GM19193 (cell line): ENCODE measurements around the gene RHCE.
A peak's percentile ranks its signal among the peaks of the same experiment; 100 is the strongest.

Source experiments
- POLR2A ChIP-seq: IDR thresholded peaks from 4 replicates; pipeline ENCODE4 v1.6.1; 2011; ENCODE audit not compliant: insufficient read depth, insufficient read length; ENCODE audit errors: extremely low read depth

RHCE gene

DNA sequence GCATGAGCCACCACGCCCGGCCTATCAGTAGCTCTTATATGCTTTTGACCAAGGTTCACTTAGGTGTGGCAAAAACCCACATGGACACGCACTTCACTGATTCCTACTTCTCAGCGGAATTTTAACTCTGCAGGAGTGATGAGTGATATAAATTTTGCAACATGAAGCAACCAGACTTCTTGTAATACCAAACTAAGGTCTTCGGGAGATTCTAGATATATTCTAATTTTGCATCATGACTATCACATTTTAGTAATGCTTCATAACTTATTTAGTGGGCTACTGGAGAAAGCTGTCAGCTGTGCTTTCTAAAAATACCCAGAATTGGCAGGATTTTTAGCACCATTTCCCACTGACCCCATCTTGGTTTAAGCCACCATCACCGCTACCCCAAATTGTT, 27.8 kb downstream of the RHCE start:
- no peak for TF ChIP-seq POLR2A

DNA sequence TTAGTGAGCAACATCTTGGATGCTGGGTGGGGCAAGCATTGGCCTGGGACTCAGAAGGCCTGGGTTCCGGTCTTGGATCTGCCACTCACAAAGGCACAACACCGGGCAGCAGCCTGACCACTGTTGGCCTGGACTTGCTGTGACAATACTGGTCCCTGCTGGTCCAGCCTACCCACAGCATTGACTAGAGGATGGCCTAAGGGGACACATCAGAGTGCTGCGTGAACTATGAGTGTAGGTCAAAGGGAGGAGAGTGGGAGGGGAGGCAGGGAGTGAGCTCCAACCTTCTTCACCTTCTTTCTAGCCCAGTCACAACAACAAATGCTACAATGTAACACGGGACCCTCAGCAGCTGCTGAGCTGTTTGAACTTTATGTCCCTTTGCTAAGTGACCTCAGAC, 51.4 kb downstream of the RHCE start:
- no peak for TF ChIP-seq POLR2A

DNA sequence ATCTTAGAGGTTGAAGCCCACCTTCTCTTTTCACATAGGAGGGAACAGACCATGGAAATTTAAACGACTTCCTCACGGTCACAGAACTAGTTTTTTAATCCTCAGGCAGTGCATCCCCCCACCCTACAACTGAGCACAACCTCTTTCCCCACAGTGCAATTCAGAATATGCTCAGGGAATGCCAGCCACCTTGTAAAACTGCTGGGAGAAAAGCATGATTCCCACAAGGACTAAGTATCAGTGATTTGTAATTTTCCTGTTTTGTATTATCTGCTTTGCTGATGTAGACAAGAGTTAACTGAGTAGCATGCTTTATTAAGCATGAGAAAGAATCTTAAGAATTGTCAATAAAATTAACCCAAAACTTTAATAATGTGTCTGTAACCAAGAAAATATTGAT, 58.7 kb downstream of the RHCE start:
- no peak for TF ChIP-seq POLR2A

DNA sequence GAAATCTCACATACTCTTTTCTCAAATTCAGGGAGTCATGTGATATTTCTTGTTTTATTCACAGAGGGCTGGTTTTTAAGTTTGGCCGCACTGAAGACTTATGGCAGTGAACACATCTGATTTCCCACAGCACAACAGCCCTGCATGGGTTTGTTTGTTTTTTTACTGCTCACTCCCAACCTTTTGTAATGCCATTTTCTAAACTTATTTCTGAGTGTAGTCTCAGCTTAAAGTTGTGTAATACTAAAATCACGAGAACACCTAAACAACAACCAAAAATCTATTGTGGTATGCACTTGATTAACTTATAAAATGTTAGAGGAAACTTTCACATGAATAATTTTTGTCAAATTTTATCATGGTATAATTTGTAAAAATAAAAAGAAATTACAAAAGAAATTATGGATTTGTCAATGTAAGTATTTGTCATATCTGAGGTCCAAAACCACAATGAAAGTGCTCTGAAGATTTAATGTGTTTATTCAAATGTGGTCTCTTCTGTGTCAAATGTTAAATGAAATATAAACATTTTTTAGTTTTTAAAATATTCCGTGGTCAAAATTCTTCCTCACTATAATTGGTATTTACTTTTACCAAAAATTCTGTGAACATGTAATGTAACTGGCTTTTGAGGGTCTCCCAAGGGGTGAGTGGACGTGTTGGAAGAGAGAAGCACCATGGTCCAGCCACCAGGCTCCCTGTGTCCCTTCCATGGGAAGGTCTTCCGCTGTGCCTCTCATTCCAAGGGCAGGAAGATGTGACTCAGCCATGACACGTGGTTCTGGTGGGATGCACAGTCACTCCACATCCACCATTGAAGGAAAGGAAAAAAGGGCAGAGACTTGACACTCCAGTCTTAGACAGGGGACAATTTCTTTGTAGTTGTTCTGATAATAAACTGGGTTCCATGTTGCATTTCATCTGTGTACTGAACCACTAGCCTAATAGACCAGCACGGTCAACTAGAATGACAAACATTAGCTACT, 59.7 kb downstream of the RHCE start:
- TF ChIP-seq POLR2A = no peak

DNA sequence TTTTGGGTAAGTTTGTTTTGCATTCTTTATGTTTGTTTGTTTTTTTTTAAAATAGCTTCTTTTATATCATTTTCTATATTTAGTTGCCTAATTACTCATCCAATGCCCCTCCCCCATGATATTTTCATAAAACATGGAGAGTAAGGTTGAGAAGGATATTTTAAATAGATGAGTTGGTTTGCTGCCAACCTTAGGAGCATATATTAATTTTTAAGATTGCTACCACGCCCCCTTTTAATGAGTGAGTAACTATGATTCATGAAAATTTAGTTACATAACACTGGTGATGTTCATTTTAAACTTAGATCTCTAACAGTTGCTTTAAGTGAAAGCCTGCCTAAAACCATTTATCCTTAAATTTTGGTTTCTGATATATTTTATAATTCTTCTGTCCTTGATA, 63.8 kb downstream of the RHCE start:
- TF ChIP-seq POLR2A = no peak

DNA sequence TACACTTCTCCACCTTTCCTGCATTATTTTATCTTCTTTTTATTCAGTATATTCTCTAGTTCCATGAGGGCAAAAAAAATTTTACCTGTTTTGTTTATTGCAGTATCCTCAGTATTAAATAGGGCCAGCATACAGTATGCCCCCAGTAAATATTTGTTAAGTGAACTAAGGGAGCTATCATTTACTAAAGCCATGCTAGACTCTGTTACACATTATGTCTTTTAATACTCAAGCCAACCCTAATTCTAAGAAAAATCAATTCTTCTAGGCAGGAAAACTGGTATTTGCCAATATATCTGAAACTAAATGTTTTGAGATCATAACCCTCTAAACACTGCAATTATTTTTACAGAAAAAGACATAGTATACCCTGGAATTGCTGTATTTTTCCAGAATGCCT, 64.2 kb downstream of the RHCE start:
- TF ChIP-seq POLR2A = no peak

DNA sequence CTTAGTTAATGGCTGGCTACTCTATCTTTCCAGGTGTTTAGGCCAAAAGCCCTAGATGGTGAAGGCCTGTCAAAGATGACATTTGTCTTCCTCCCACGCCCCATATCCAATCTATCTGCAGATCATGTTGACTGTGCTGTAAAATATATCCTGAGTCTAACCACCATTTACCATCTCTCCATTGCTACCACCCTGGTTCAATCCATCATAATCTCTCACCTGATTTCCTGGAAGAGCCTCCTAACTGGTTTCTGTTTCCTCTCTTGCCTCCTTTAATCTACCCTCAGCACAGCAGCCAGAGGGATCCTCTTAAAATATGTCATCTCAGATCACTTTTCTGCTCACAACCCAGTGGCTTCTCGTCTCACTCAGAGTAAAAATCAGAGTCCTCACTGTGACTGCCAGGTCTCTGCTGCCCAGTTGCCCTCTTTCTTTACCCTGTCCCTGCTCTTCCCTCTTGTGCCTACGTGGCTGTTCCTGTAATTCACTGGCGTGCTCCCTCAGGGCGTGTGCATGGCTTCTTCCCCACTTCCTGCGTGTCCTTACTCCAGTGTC, 64.7 kb downstream of the RHCE start:
- TF ChIP-seq POLR2A = no peak

DNA sequence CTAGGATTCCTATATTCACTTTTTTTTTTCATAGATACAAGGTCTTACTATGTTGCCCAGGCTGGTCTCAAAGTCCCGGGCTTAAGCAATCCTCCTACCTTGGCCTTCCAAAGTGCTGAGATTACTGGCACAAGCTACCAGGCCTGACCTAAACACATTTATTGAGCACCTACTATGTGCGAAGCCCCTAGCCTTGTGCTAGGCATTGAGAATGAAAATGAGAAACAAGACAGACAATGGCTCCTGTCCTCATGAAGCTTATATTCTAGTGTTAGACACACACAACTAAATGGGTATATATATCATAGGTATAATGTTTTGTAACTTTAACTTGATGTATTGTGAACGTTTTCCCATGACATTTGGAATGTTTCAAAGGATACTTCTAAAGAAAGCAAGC, 71.0 kb downstream of the RHCE start:
- no peak for TF ChIP-seq POLR2A

DNA sequence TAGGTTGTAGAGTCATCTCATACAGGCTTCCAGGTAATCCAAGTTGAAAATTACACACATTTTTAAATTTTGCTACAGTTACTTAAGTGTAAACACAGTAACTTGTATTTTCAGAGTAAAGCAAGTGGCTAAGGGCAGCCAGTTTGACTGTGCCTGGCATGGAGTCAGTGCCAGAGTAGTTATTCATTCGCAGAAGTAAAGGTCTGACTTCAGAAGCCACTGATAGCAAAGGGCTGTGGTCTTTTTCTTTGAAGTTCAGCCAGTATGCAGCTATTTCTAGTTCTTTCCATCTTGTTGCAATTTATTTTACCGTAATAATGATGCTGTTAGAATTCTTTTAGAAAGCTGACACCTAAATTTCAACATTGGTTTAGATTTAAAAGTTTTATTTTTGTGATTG, 73.1 kb downstream of the RHCE start:
- TF ChIP-seq POLR2A = no peak

DNA sequence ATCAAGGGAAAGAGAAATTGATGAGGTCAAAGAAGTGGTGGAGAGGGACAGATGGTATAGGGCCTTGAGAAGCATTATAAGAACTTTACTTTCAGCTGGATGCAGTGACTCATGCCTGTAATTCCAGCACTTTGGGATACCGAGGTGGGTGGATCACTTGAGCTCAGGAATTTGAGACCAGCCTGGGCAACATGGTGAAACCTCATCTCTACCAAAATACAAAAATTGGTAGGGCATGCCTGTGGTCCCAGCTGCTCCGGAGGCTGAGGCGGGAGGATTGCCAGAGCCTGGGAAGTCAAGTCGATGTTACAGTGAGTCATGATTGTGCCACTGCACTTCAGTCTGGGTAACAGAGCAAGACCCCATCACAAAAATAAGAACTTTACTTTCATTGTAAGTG, 76.8 kb downstream of the RHCE start:
- no peak for TF ChIP-seq POLR2A

DNA sequence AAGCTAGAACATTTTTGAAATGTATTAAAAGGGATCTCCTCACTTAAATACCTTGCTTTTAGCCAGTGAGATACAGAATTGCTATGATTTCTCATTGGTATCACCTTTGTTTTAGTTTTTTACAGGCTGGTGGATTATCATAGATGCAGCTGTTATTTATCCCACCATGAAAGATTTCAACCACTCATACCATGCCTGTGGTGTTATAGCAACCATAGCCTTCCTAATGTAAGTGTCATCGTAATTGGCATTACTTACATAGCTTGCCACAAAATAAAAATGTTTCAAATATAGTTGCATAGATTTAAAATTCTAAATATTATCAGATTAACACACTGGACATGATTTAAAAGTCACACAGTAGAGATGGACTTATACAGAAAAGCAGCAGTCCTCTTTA, 77.8 kb downstream of the RHCE start:
- no peak for TF ChIP-seq POLR2A

DNA sequence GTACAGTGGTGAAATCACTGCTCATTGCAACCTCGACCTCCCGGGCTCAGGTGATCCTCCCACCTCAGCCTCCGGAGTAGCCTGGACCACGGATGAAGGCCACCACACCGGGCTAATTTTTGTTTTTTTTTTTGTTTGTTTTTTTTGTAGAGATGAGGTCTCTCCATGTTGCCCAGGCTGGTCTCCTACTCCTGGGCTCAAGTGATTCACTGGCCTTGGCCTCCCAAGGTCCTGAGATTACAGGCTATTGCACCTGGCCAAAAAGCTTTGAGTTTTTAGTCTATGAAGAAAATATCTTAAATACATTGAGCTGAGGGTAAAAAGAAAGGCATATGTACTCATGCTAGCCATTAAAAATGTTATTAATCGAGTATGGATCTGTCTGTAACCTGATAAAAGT, 78.9 kb downstream of the RHCE start:
- TF ChIP-seq POLR2A = no peak

DNA sequence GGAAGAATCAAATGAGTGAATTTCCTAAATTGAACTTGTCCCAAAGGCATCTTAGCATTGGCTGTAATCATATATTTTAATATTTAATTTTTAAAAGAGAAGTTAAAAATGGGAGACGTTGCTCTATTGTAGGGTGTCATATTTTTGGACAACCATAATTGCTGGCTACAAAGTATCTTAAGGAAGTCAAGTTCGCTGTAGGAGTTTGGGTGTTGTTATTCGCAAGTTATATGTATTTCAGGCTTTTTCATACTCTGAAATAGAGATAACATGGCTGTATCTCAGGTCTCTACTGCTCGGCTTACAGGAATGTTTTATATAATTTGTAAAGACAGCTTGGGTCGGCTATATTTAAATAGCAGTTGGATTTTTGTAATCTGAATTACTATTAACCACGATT, 81.6 kb downstream of the RHCE start:
- no peak for TF ChIP-seq POLR2A

DNA sequence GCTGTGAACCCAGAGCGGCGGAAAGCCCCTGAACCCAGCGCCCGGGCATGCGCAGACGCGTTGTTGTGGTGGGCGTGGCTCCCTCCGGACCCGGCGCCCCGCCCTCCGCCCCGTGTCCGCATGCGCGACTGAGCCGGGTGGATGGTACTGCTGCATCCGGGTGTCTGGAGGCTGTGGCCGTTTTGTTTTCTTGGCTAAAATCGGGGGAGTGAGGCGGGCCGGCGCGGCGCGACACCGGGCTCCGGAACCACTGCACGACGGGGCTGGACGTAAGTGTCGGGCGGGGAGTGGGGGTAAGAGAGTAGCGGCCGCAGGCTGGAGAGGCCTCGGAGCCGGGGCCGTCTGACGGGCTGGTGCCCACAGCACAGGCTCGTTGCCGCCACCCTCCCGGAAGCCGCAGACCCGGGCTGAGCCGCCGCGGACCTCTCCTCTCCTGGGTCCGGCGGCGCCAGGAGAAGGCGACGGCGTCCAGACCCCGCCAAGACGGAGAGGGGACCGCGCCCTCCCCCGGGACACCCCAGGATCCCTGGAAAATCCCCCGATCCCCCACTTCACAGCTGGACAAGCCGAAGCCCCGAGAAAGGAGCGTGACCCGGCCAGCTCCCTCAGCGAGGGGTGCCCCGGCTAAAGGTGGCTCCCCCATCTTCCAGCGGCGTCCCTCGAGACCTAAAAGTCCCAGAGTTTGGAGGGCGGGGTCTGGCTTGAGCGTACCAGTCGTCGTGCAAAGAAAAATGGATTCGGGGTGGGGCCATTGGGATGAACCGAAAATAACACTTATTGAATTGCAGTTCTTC, 82.2 kb downstream of the RHCE start, which contains the start of gene TMEM50A:
TMEM50A (plus strand) TSS at position 147 of the 794 bp plus-strand sequence. CDS start 2,153 bp downstream, outside the sequence.
- TF ChIP-seq POLR2A = peak; percentile 68

DNA sequence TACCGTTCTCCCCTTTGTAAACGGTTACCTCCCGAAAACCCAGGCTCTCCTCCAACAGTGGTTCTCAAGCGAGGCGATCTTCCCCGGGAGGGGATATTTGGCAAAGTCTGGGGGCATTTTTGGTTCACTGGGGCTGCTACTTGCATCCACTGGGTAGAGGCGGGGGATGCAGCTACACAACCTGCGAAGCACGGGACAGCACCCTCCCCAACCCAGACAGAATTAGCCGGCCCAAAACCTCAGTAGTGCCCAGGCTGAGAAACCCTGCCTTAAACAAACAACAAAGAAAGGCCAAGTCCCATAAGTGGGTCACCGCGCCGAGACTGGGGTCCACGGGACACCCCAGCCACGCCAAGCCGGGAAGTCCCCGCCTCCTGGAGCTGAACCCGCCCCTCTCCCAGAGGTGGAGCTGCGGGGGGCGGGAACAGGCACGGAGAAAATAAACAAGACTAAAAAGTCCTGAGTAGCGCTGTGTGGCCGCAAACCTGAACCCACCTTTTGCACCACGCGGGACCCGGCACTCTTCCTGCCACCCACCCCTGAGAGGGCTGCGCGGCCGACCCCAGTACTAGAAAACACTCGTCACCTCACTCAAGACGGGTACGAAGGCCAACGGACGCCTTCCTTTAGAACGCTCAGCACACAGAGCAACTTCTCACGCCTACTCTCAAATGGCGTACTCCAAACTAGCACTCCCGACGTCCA, 83.0 kb downstream of the RHCE start:
- peak; percentile 60 for TF ChIP-seq POLR2A
